Esophagus squamous epithelium (tissue), 4 donors: ENCODE measurements around the gene ROR1.

Experiments
- CTCF ChIP-seq, 6 experiments: fragments of 450-650 bp in 4 of 6; fragments of 200-600 bp in 2 of 6; sonication (generic) in 2 of 6; IDR thresholded peaks; one replicate each; pipeline ENCODE4 v1.5.1; 2016 to 2019; ENCODE audit warnings: antibody characterized with exemption in 6 of 6, mild to moderate bottlenecking in 4 of 6, moderate library complexity in 4 of 6
- POLR2A ChIP-seq, 4 donors: fragments of 450-650 bp; IDR thresholded peaks; one replicate each; pipeline ENCODE4 v1.6.1; 2017; ENCODE audit warnings: antibody characterized with exemption in 4 of 4, mild to moderate bottlenecking in 4 of 4, moderate library complexity in 3 of 4

DNA sequence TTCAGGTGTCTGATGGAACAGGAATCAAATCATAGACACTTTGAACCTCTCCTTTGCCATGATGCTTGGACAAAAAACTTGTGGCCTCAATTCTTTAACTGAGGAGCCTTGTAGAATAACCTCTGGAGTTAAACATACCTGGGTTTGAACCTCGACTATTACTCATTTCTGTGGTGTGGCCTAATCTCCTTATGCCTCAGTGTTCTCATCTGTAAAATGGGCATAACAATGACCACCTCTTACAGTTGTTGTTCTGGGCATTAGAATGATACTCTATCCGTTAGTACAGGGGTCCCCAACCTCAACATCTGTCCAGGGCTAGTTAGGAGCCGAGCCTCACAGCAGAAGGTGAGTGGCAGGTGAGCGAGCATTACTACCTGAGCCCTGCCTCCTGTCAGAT is 137.2 kb downstream of the ROR1 start:
- no peak for TF ChIP-seq POLR2A (IDR thresholded peaks at IDR 0.05)
- TF ChIP-seq CTCF (IDR thresholded peaks at IDR 0.05) = no peak
